T-helper 1 cell treated with Interleukin-12 subunit alpha and Interleukin-12 subunit beta and Interleukin-4 antibody, amounts not matched to agents 30 μg/mL and 1 μg/mL, for 36 hours (primary cell): ENCODE results near the gene RFPL3.

ENCODE experiments used
- H3K27ac Mint-ChIP-seq: one replicate; pipeline ENCODE4 v1.8.0; 2021; ENCODE audit warnings: mild to moderate bottlenecking, mixed read lengths
- H3K27me3 Mint-ChIP-seq: one replicate; pipeline ENCODE4 v1.8.0; 2021; ENCODE audit warnings: low read depth, mixed read lengths
- H3K36me3 Mint-ChIP-seq: one replicate; pipeline ENCODE4 v1.8.0; 2021; ENCODE audit warnings: low read depth, mixed read lengths
- H3K4me1 Mint-ChIP-seq: one replicate; pipeline ENCODE4 v1.8.0; 2021; ENCODE audit warnings: low read depth, mixed read lengths
- H3K4me3 Mint-ChIP-seq: one replicate; pipeline ENCODE4 v1.8.0; 2021; ENCODE audit warnings: mild to moderate bottlenecking, moderate library complexity, mixed read lengths
- H3K9me3 Mint-ChIP-seq: one replicate; pipeline ENCODE4 v1.8.0; 2021; ENCODE audit warnings: mixed read lengths

RFPL3 gene

DNA sequence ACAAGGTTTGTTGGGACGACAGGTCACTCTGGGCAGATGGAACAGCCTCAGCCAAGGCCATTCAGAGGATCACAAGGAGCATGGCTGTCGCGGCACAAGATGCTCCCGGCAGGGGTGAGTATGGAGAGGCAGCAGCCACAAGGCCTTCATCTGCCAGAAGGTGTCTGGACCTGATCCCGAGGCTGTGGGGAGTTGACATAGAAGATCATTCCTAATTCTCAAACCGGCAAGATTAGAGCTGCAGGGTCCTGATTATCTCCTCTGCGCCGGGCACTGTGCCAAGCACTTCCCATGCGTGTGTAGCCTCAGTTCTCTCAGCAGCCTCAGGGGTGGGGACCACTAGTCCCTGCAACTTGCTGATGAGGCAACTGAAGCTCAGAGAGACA is 32.3 kb upstream of the RFPL3 start:
- H3K4me1 Mint-ChIP-seq = no peaks in the 10 kb centered on the region
- H3K4me3 Mint-ChIP-seq = no peak overlapping the region
- H3K36me3 Mint-ChIP-seq = no peaks in the 10 kb centered on the region
- H3K9me3 Mint-ChIP-seq = no peaks in the 10 kb centered on the region
- no peaks in the 10 kb centered on the region for H3K27me3 Mint-ChIP-seq
- H3K27ac Mint-ChIP-seq = no peak overlapping the region

DNA sequence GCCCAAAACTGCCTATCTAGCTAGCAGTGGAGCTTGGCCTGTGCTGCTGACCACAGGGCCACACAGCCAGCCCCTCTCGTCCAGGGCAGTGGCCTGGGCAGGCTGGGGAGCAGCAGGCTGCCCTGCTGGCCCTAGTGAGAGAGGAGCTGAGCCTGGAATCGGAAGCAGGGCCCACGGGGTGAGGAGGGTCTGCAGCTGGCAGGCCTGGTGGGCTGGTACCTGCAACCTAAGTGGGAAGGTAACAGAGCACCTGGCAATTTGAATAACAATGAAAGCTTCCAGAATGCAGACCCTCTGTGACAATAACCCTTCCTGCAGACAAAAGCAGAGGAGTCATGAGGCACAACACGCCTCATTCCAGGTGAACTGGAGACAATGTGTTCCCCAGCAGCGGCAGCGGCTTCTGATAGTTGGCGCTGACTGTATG is 31.8 kb upstream of the RFPL3 start:
- no peaks in the 10 kb centered on the region for H3K27me3 Mint-ChIP-seq
- H3K36me3 Mint-ChIP-seq = no peaks in the 10 kb centered on the region
- no peaks in the 10 kb centered on the region for H3K4me1 Mint-ChIP-seq
- H3K4me3 Mint-ChIP-seq = no peak overlapping the region
- H3K9me3 Mint-ChIP-seq = no peaks in the 10 kb centered on the region
- H3K27ac Mint-ChIP-seq = no peak overlapping the region

DNA sequence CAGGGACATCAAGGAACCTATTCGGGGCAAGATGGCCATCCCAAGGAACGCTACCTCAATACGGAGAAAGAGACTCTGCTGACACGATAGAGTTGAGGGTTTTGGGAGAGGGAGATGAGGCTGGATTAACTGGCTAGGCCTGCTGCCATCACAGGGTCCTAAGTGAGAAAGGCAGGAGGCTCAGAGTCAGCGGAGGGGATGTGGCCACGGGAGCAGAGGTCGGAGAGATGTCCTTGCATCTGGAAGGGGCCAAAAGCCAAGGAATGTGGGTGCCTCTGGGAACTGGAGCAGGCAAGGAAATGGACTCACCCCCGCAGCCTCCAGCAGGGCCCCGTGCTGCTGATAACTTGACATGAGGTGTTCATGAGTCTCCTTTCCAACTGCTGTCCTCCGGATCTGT is 31.0 kb upstream of the RFPL3 start:
- Mint-ChIP-seq H3K27me3 (no peaks in the 10 kb centered on the region), H3K36me3 (no peaks in the 10 kb centered on the region), H3K4me1 (no peaks in the 10 kb centered on the region), H3K27ac (no peak overlapping the region), H3K9me3 (no peaks in the 10 kb centered on the region), H3K4me3 (no peak overlapping the region)

DNA sequence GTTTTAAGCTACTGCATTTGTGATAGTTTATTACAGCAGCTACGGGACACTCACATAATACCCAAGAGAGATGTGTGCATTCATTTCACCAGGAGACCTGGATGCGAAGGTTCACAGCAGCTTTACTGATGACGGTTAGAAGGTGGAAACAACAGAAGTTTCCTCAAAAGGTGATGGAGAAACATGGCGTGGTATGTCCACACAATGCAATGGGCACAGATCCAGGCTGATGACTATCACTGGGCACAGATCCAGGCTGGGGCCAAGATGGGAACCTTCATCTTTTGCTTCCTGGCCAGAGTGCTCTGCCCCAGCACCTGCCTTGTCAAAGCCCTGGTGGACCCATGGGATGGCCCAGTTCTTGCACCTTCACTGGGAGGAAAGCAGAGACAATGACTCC is 30.6 kb upstream of the RFPL3 start:
- Mint-ChIP-seq H3K9me3 (no peaks in the 10 kb centered on the region), H3K4me3 (no peak overlapping the region), H3K4me1 (no peaks in the 10 kb centered on the region), H3K27me3 (no peaks in the 10 kb centered on the region), H3K27ac (no peak overlapping the region), H3K36me3 (no peaks in the 10 kb centered on the region)

GRCh38 chr22:32327596-32328171 is 30.0 kb upstream of the RFPL3 start:
- Mint-ChIP-seq H3K9me3 (no peaks in the 10 kb centered on the region), H3K4me3 (no peak overlapping the region), H3K27ac (no peak overlapping the region), H3K27me3 (no peaks in the 10 kb centered on the region), H3K4me1 (no peaks in the 10 kb centered on the region), H3K36me3 (no peaks in the 10 kb centered on the region)

DNA sequence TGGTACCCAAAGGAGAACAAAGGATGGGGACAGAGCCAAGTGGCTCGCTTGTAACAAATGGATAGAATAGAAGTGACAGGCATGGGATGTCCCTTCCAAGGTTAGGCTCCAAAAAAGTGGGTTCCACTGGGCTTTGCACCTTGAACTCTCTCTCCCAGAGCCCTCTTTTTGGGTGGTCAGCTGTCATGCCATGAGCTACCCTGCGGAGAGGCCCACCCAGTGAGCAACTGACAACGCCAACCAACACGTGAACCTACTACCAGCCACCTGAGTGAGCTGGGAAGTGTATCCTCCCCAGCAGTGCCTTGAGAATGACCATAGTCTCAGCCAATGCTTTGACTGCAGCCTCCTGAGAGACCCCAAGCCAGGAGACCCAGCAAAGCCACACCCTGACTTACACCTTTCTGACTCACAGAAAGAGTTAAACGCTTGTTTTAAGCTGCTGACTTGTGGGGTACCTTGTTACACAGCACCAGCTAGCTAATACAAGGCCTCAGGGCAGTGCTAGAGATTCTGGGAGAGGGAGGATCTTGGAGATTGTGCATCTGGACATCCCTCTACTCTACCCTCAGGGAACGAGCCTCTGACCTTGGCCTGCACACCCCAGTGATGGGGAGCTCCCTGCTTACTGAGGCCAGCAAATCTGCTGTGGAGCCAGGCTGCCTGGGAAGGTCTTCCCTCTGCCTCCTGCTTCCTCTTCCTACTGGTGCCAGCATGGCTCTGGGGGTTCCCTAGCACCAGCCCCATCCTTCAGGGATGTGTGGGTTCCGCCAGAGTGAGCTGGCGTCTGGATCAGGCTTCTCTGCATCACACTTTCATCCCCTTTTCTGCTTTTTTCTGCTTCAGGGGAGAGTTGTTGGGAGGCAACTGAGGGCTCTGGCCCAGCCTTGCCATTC is 29.1 kb upstream of the RFPL3 start:
- no peaks in the 10 kb centered on the region for H3K36me3 Mint-ChIP-seq
- no peaks in the 10 kb centered on the region for H3K27me3 Mint-ChIP-seq

DNA sequence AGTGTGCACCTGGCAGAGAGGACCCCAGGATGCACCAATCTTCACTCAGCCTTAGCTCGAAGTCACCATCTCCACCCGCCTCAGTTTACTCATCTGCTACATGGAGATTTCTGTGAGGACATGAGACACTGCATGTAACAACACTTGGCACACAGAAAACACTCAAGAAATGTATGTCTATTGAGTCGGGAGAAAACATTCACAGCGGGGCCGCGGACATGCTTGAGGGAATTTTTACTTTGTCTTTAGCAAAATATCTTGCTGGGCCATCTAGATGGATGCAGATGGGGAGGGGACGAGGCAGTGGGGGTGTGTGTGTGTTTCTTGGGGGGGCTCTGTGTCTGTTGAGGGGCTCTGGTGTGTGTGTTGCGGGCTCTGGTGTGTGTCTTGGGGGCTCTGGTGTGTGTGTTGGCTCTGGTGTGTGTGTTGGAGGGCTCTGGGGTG is 28.4 kb upstream of the RFPL3 start:
- Mint-ChIP-seq H3K4me1 (no peaks in the 10 kb centered on the region), H3K27ac (no peak overlapping the region), H3K9me3 (no peaks in the 10 kb centered on the region), H3K4me3 (no peak overlapping the region), H3K27me3 (no peaks in the 10 kb centered on the region), H3K36me3 (no peaks in the 10 kb centered on the region)

More for the DNA sequence above, 29.1 kb upstream of the RFPL3 start:
- Mint-ChIP-seq H3K9me3 (no peaks in the 10 kb centered on the region), H3K27ac (no peak overlapping the region), H3K4me1 (no peaks in the 10 kb centered on the region), H3K4me3 (no peak overlapping the region)

GRCh38 chr22:32331236-32331917 is 26.3 kb upstream of the RFPL3 start:
- no peaks in the 10 kb centered on the region for H3K9me3 Mint-ChIP-seq
- no peak overlapping the region for H3K4me3 Mint-ChIP-seq
- H3K4me1 Mint-ChIP-seq = no peaks in the 10 kb centered on the region
- H3K27me3 Mint-ChIP-seq = no peaks in the 10 kb centered on the region
- no peak overlapping the region for H3K27ac Mint-ChIP-seq
- H3K36me3 Mint-ChIP-seq = no peaks in the 10 kb centered on the region

DNA sequence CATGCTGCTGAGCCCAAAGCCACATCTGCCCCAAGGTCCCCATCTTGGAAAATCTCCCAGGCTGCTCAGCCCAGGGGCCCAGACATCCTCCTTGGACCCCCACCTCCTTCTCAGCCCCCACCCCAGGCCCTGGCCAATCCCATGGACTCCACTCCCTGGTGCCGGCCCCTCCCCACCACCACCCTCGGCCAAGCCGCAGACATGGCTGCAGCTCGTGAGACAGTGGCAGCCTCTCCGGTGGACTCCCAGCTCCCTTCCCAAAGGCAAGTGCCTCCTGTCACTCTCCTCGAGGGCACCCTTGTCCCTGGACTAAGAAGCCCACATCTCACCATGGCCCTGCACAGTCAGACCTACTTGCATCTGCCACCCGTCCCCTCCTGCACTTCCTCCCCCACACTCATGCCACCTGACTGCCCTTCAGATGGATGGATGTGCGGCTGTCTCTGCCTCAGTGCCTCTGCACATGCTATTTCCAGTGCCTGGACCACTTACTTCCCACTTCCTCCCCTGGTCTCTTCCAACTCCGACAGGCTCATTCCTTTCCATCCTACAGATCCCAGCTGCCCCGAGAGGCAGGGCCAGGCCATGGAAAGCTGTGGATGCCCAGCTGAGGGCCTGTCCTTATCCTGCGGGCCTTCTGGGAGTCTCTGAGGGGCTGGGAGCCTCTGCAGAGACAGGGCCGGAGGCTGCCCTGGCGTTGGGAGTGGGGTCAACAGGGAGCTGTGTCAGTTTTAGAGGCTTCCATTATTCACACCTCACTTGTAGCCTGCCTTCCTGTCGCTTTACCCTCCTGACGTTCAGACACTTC is 25.5 kb upstream of the RFPL3 start:
- Mint-ChIP-seq H3K27ac (no peak overlapping the region), H3K4me1 (no peaks in the 10 kb centered on the region), H3K9me3 (no peaks in the 10 kb centered on the region), H3K36me3 (no peaks in the 10 kb centered on the region), H3K27me3 (peaks cover under 1% of the 10 kb centered on the region), H3K4me3 (no peak overlapping the region)

DNA sequence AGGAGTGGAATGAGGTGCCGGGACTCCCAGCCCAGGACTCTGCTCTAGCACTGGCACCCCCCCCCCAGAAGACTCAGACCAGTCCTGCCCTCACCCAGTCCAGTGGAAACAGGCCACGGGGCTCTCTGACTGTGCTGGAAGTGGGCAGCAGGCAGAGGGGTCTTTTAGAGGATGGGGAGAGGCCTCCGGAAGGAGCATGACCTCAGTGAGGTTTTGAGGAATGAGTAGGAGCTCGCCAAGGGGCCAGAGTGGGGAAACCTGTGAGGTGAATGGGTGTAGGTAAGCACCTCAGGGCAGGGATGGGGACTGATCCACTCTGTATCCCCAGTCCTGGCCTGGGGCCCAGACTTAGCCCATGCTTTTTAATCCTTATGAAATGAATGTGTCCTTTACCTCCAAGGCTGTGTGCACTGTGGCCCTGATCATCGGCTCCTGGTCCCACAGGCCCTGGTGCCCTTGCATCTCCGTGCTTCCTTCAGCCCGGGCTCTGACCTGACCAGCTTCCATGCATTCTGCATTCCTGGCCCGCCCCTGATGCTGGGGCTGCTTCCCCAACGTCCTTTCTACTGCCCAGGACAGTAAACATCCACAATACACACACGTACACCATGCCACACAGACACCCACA is 24.4 kb upstream of the RFPL3 start:
- H3K4me1 Mint-ChIP-seq = no peaks in the 10 kb centered on the region
- H3K4me3 Mint-ChIP-seq = no peak overlapping the region
- H3K9me3 Mint-ChIP-seq = no peaks in the 10 kb centered on the region
- H3K27ac Mint-ChIP-seq = no peak overlapping the region
- peaks cover 10% of the 10 kb centered on the region for H3K27me3 Mint-ChIP-seq
- no peaks in the 10 kb centered on the region for H3K36me3 Mint-ChIP-seq

DNA sequence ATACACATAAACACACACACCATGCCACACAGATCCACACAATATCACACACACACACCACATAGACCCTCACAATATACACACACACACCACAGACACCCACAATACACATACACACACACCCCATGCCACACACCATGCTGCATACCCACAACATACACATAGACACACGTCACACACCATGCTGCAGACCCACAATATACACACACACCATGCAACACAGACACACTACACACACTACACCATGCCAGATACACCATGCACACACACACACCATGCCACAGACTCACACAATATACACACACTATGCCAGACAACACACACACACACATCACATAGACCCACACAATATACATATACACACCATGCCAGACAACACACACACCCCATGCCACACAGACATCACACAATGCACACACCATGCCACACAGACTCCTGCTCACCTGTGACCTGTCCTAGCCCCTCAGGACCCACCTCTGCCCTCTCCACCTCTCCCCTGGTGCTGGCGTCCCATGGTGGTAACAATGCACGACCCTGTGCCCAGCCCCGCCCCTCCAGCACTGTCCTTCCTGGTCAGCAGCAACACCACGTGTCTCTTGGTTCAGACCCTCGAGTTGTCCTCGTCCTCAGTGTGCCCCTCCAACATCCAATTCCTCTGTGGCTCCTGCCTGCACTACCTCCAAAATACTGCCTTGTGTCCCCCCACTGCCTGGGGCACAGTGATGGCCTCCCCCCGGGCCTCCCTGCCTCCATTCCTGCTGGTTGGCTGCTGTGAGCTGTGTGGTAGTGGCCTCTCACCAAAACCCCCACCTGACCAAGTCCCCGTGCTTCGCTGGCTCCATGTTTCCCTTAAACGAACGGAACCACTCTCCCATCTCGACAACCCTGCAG is 23.7 kb upstream of the RFPL3 start:
- Mint-ChIP-seq H3K9me3 (no peaks in the 10 kb centered on the region), H3K36me3 (no peaks in the 10 kb centered on the region), H3K4me3 (no peak overlapping the region), H3K27me3 (peaks cover 10% of the 10 kb centered on the region), H3K27ac (no peak overlapping the region), H3K4me1 (no peaks in the 10 kb centered on the region)

DNA sequence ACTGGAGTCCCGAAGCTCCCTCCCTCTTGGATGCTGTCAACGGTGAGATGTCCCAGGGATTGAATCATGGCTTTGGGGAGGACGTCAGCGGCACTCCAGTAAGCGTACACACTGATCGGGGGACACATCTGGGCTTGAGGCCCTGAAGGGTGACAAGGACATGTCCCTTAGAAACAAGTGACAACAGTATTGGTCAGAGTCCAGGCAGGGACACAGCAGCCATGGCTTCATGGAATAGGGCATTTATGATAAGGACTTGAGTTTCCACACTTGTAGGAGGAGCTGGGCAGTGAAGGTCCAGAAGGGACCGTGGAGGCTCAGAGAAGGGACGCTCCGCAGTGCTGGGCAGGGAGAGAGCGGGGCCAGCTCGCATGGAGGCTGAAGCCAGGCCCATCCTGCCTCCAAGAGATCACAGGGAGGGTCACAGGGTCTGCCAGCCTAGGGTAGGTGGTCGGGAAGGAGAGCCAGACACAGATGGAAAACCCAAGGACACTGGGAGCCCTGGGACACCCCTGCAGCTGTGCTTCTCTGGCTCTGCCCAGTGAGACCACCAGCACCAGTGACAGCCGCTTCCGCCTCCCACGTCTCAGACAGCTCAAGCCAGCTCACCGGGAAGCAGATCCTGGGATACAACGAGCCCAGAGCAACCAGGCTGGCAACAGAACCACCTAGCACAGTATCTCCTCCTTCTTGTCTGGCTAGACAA is 22.9 kb upstream of the RFPL3 start:
- Mint-ChIP-seq H3K27me3 (peaks cover 10% of the 10 kb centered on the region), H3K27ac (no peak overlapping the region), H3K4me1 (no peaks in the 10 kb centered on the region), H3K4me3 (no peak overlapping the region), H3K9me3 (no peaks in the 10 kb centered on the region), H3K36me3 (no peaks in the 10 kb centered on the region)

GRCh38 chr22:32335471-32335870 is 22.2 kb upstream of the RFPL3 start:
- Mint-ChIP-seq H3K36me3 (no peaks in the 10 kb centered on the region), H3K27me3 (peaks cover 10% of the 10 kb centered on the region), H3K27ac (no peak overlapping the region), H3K9me3 (no peaks in the 10 kb centered on the region), H3K4me1 (no peaks in the 10 kb centered on the region), H3K4me3 (no peak overlapping the region)
